Embryonic facial prominence (tissue), 1 donor: ENCODE results near the gene EPHB1.

Source experiments
- DNase-seq: peaks from one replicate; pipeline ENCODE4 v3.0.0-alpha.2; 2016; ENCODE audit errors: extremely low spot score

The EPHB1 gene

GRCh38 chr3:135159681-135160247 is 364.7 kb downstream of the EPHB1 start:
- DNase-seq = no peak

DNA sequence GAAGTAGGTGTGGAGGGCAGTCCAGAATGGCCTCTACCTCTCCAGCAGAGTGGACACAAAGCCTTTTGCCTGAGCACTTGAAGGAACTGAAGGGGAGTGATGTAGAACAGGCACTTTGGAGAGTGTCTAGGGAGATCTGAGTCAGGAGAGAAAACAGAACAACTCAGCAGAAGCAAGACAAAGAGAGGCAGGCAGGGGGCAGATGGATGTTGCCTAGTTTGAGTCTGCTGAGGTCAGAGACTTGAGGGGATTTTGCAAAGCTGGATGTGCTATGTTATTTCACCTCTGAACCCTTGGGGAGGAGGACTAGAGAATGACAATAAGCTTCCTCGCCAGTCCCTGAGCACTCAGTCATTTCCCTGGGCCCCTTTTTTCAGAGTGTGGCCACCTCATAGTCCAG is 366.4 kb downstream of the EPHB1 start:
- DNase-seq = no peak

- DNase-seq = no peak
These were observed 368.6 kb downstream of the EPHB1 start for GRCh38 chr3:135163701-135164100.

- no peak for DNase-seq
These were observed 370.2 kb downstream of the EPHB1 start for GRCh38 chr3:135165260-135165659.

GRCh38 chr3:135166266-135166825 is 371.3 kb downstream of the EPHB1 start:
- DNase-seq = no peak

DNA sequence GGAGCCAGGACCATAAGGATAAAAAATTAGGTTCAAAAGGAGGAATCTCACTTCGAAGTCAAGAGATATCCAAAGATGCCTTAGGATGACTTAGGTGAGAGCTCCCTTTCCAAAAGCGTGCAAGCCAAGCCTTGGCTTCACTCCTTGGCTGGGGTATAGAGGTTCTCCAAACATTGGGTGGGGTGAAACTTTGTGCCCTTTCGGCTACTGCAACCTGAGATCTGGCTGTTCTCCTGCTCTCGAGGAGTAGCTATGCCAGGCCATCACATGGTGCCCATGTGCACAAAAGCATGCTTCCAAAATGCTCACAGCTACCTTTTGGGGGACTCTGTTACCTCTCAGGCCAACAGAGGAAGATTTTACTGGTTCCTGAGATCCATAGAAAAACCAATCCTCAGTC is 373.8 kb downstream of the EPHB1 start:
- no peak for DNase-seq

DNA sequence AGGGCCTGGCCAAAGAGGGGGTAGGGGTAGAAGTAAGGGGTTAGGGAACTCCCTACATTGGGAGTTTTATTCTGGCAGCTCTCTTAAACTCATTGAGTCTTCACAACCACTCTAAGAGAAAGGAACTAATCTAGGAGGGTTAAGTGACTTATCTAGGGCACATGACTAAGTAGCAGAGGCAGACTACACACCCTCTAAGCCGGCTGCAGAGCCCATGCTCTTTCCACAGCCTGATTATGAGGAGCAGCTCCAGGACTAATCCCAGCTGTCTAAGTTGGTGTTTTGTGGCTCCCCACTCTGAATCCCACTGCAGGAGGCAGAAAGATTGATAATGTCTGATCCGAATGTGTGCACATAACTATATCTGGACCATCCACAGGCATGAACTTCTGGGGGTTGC is 374.6 kb downstream of the EPHB1 start:
- no peak for DNase-seq

GRCh38 chr3:135170732-135171131 is 375.7 kb downstream of the EPHB1 start:
- no peak for DNase-seq

DNA sequence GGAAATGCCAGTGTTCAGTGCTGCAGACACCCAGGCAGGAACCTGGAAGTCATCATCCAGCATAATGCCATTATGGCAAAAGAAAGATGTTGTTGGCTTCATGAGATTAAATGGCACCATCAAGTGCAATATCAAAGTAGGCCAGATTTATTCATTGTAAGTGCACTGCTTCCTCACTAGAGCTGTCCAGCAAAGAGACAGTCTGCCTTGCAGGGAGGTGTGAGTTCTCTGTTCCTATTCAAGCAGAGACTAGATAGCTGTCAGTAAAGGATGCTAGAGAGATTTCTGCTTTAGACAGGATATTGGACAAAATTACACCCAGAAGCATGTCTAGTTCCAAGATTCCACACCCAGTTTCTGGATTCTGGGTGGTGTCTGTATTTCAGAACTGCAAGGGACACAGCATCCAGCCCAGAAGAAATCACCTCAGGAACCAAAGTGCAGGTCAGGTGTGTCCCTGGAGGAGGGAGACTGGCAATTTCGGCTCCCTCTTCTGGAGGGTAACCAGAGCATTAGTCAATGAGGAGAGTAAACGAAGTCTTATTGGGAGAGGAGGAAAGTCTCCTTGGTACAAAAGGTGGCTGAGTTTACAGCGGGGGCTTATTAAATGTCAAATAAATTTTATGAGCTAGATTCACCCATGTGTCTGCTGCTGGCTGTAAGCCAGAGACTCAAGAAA is 377.3 kb downstream of the EPHB1 start:
- no peak for DNase-seq

- DNase-seq = no peak
These were observed 380.7 kb downstream of the EPHB1 start for GRCh38 chr3:135175728-135176277.

DNA sequence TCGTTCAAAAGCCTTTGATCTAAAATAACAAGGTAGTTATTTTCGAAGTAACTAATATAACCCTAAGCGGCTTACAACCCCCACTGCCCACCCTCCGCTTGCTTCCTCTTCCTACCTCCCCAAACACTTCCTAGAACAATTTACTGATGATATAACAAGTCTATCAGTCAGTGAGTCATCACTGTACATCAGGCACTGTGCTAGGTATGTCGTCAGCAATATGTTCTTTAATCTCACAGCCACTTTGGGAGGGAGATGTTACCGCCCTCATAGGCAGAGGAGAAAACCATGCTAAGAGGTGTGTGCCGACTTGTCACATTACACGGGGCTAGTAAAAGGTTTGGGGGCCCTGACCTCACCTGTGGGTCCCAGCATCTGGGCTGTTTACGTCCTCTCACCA is 381.8 kb downstream of the EPHB1 start:
- no peak for DNase-seq

- DNase-seq = no peak
These were observed 383.5 kb downstream of the EPHB1 start for GRCh38 chr3:135178566-135178965.

DNA sequence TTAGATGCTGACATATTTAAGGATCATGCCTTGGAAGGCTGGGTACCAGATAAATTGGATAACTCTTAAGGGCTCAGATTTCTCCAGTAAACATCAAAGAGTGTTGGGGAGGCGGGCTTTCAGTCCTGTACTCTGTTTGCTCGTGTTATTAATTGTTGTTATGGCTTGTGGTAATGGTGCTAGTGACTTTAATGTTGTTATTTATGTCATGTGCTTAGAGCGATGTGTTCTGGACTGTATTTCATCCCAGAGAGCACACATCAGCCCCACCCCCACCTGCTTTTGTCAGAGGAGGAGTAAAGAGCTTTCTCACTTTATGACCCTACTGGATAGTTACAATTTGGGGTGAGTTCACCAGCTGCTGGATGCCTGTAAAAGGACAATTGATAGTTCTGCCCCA is 386.3 kb downstream of the EPHB1 start:
- no peak for DNase-seq

GRCh38 chr3:135182364-135182998 is 387.4 kb downstream of the EPHB1 start:
- DNase-seq = no peak

DNA sequence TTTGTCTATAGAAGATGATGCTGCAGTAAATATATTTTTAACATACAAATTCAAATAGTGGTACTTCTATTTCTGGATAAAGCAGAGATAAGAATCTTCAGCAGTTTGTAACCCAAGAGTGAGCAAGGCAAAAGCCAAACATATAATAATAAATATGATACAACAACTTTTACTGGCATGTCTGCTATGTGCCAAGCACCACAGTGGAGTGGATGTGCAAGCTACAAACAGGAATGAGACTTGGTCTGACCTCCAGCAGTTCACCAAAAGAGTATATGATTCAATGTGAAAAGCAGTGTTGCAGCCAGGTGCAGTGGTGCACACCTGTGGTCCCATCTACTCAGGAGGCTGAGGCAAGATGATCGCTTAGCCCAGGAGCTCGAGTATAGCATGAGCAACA is 395.6 kb downstream of the EPHB1 start:
- no peak for DNase-seq

GRCh38 chr3:135191708-135192107 is 396.6 kb downstream of the EPHB1 start:
- DNase-seq = no peak

DNA sequence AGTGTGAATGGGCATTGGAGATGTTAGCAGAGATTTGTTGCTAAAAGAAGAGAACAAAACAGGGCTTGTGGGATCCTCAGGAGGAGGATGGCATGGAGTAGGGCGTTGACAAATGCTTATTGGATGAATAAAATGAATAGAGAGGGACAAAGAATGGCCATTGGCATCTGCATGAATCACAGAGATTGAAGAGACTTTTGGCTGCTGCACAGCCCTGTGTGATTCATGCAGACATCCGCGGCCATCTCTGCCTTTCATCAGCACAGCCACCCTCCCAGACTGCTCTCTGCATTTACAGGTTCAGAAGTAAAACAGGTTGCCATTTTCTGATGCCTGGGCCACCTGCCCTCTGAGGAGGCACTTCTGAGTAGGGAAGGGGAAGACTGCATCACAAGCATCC is 397.9 kb downstream of the EPHB1 start:
- DNase-seq = no peak

DNA sequence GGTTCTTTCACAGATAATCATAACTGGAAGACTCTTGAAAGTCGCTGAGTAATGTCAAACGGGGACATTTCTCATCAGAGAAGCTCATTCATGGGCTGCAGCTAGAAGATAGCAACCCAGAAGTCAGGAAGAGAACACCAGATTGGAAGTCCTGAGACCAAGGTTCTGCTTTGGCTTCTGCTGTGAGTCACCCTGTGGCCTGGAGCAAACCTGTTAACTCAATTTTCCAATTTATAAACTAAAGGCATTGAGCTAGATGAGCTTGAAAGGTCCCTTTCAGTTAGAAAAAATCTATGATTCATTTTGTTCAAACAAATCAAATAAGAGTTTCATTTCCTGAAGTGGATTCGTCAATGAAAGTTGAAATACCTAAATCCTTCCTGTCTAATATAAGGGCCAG is 402.2 kb downstream of the EPHB1 start:
- DNase-seq = no peak

DNA sequence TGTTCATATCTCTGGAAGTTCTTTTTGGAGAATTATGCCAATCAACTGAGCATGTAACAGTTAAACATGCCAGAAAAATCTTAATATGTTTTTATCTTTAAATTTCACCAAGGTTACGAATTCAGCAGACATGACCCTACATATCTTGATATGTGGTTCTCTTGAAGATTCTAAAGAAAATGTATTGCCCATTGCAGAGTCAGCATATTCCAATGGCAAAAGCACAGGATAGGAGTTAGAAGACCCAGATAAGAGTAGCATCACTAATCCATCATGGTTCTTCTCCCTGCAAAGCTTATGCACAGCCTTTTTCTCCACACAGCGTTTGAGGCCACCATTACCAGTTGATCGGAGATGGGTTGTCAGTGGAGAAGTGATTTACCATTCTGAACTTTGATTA is 402.8 kb downstream of the EPHB1 start:
- DNase-seq = no peak

GRCh38 chr3:135199137-135199536 is 404.1 kb downstream of the EPHB1 start:
- no peak for DNase-seq

DNA sequence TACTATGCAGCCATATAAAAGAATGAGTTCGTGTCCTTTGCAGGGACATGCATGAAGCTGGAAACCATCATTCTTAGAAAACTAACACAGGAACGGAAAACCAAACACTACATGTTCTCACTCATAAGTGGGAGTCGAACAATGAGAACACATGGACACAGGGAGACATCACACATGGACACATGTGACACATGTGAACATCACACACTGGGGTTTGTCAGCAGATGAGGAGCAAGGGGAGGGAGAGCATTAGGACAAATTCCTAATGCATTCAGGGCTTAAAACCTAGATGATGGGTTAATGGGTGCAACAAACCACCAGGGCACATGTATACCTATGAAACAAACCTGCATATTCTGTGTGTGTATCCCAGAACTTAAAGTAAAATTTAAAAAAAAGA is 408.0 kb downstream of the EPHB1 start:
- no peak for DNase-seq

DNA sequence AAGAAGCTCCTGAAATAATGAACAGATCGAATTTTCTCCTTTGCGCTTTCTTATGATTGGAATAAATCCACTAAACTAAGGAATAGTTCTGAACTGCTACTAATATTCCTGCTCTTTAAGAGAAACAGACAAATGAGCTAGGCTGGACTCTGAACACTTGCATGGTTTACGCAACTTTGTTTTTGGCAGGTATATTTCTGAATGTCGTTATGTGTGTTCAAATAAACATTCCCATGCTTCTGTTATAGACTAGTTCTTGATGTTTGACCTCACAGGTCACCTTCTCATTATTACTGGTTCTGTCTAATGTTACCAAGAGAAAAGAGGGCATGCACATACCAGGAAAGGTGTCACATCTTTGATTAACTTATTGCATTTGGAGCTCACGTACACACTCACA is 418.2 kb downstream of the EPHB1 start:
- DNase-seq = no peak

DNA sequence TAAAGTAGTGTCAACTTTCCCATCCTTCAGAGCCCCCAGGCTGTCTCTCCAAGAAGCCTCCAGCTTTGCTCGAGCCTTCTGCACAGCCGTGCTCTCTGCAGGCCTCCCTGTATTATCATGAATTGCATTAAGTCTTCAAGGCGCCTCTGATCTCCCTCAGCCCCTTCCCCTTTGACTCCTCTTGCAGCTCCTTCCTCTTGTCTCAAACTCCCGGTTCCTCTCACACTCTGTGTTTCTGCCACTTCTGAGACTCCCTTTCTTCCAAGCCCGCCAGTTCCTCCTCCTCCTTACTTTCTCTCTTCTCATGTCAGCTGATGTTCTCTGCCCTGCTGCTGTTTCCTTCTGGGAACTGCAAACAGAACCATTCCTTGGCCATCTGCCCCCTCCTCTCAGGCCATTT is 418.8 kb downstream of the EPHB1 start:
- DNase-seq = no peak
